GM12801 (cell line): ENCODE data around the gene RNASE4.

Experiments
- CTCF ChIP-seq: IDR thresholded peaks from one replicate; pipeline ENCODE4 v1.5.1; 2011; ENCODE audit warnings: control low read depth; ENCODE audit not compliant: insufficient read length; ENCODE audit errors: extremely low read depth

RNASE4 gene

DNA sequence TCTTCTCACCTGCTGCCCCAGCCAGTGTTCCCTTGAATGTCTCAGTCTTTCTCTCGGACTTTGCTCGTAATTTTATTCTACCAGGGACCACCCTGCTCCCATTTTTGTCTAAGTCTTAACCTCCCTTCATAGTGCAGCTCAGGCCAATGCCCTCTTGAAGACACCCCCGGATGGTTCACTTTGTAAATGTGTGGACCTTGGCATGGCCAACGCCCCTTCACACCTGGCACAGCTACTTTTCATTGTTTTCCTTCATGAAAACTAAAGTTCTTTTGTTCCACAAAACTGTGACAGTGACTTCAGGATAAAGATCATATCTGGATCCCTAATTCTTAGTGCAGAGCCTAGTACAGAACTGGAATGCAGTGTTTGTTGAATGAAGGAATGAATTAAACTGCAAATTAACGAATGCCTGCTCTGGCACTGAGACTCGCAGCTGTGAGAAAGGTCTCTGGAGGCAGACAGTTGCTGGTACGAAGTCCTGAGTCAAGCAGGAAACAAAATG lies 3.5 kb upstream of the RNASE4 start:
- no peak for TF ChIP-seq CTCF

- TF ChIP-seq CTCF: no peak
Observed at GRCh38 chr14:20681348-20682126, 2.8 kb upstream of the RNASE4 start.

- no peak for TF ChIP-seq CTCF
Observed at GRCh38 chr14:20682127-20682434, 2.3 kb upstream of the RNASE4 start.

DNA sequence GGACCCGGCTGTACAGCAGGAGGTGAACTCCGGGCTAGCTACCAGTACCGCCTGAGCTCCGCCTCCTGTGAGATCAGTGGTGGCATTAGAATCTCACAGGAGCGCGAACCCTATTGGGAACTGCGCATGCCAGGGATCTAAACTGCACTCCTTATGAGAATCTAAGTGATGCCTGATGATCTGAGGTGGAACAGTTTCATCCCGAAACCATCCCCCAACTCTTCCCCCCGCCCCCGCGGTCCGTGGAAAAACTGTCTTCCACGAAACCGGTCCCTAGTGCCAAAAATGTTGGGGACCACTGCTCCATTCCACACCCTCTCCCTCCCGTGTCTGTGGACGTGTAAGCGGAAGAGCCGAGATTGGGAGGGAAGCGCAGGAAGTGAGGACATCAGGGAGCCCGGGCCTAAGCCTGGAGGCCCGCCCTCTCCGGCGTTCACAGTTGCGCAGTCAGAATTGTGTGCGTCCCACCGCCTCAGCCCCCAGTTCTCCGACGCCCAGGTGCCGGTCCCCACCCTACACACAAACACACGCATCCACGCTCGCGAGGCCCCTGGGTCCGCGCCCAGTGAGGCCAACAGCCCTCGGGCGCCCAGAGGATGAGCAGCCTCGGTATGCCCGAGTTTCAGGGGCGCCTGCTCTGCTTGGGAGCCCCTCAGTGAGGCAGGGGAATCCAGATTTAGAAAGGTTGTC lies 1.8 kb upstream of the RNASE4 start:
- TF ChIP-seq CTCF: no peak

DNA sequence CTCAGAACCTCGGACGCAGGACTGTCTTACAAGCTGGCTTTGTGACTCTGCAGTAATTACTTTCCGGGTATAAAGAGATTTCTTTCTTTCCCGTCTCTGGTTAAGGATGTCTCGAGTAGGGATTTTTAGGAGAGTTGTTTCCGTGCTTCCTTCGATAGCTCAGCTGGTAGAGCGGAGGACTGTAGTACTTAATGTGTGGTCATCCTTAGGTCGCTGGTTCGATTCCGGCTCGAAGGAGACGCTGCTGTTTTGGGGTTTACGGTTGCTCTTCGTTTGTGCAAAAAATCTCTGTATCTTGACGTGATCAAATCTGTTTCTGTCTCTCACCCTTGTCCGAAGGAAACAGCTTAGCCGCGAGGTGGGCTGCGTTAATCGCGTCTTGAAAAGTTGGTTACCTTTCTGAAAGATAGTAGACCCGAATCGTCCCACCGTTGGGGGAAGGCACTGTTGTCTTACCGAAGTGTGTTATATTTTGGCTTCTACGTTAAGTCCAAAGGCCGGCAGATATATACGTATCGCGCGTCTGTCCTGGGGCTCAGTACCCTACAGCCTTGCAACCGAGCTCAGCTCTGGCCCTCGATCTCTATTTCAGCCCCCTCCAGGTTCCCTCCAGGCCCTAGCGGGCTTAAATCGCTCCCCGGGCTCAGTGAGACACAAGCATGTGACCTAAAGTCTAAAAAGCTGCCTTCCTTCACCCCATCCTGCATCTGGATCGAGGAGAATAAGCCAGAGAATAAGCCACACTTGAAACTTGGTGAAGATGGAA lies 1.1 kb upstream of the RNASE4 start:
- no peak for TF ChIP-seq CTCF

- no peak for TF ChIP-seq CTCF
Observed at GRCh38 chr14:20684662-20685456, 499 bp downstream of the RNASE4 start.
